Ectodermal cell (in vitro differentiated cells): Measurements from ENCODE around the gene TEK.

Experiments
- H3K27ac ChIP-seq: 2 replicates; pipeline ENCODE4 v1.7.0; 2013; ENCODE audit warnings: mild to moderate bottlenecking, low read depth, low read length; ENCODE audit not compliant: insufficient read depth, poor library complexity, severe bottlenecking
- H3K27me3 ChIP-seq: 2 replicates; pipeline ENCODE4 v1.7.0; 2013; ENCODE audit warnings: mild to moderate bottlenecking, low read length; ENCODE audit not compliant: insufficient read depth, control insufficient read depth, poor library complexity, severe bottlenecking
- H3K36me3 ChIP-seq: one replicate; pipeline ENCODE4 v1.7.0; 2013; ENCODE audit warnings: low read length; ENCODE audit not compliant: control insufficient read depth, insufficient read depth
- H3K4me1 ChIP-seq: one replicate; pipeline ENCODE4 v1.7.0; 2013; ENCODE audit warnings: low read length; ENCODE audit not compliant: control insufficient read depth, insufficient read depth
- H3K4me3 ChIP-seq: 2 replicates; pipeline ENCODE4 v1.7.0; 2013; ENCODE audit warnings: low read depth, low read length, control low read depth; ENCODE audit not compliant: insufficient read depth
- H3K9me3 ChIP-seq: 2 replicates; pipeline ENCODE4 v1.7.0; 2013; ENCODE audit warnings: mild to moderate bottlenecking, low read length, moderate library complexity; ENCODE audit not compliant: control insufficient read depth
- WGBS, 2 experiments: methylation state at CpG; one replicate each; pipeline ENCODE4 v1.1.7; 2013; ENCODE audit warnings: missing lambda C conversion rate in 2 of 2; 5-methylcytosine and 5-hydroxymethylcytosine counted together

Gene TEK

DNA sequence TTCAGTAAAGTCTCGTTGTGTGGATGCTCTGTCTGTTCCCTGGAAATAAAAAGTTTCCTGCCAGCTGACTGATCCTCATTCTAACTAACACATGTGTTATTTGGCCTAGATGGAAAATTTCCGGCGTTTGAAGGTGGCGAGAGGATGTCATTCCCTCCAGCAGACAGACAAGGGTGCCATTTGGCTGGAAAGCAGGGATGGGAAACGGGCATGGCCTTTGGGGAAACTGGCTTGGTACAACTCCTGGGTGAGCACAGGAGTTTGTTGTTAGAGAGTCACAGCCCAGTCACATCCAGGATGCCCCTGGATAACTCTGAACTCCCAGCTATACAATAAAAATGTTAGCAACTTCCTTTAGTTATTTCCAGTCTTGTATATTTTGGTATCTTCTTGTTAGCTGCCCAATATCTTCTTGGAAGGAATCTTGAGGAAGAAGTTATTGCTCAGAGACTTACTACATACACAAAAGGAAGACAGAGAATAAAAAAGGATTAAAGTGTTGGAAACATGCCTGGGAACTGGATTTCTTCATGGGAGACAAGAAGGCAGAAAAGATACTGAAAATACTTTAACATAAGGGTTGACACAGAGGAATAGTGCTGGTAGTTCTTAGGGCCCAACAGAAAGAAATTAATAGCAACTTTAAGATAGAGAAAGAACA lies 41.9 kb downstream of the TEK start:
- H3K9me3 ChIP-seq, result no peaks in the 10 kb centered on the region
- no peak overlapping the region for H3K4me3 ChIP-seq
- no peaks in the 10 kb centered on the region for H3K4me1 ChIP-seq
- H3K27me3 ChIP-seq, result no peaks in the 10 kb centered on the region
- WGBS, 2 experiments, result 87 to 96% methylated on average over 4 to 5 of the region's 5 CpGs
- H3K27ac ChIP-seq, result no peak overlapping the region
- H3K36me3 ChIP-seq, result no peaks in the 10 kb centered on the region

DNA sequence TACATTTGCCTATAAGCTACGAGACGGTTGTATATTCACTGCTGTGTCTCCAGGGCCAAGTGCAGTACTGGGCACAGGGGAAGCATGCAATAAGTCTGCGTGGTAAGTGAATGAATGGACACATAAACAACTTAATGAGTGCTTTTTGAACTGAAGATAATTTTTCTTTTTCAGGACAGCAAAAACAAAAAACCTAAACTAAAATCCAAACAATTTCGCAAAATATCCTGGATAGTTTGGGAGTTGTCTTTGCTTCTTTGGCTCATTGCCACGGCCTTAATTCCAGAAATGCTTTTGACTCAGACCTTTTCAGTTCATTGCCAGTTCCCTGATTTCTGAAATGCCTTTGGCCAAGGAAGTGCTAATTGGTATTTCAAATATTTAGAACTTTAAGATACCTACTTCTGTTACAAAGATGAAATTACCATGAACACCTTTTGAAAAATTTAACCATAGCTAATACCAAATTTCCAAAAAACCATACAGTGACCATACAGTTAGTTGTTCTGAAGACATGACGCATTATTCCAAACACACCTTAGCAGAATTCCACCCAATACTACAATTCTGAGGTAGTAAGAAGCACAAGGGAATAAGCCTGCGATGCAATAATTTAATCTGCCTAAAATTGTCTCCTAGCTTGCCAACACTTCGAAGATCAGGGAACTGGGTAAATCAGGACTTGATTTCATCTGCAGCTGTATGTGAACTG lies 42.8 kb downstream of the TEK start:
- Histone ChIP-seq H3K4me1 (no peaks in the 10 kb centered on the region), H3K4me3 (no peak overlapping the region), H3K27ac (no peak overlapping the region), H3K9me3 (no peaks in the 10 kb centered on the region), H3K36me3 (no peaks in the 10 kb centered on the region), H3K27me3 (no peaks in the 10 kb centered on the region)
- WGBS, 2 experiments, result 64 to 73% methylated on average over 7 to 8 of the region's 8 CpGs

DNA sequence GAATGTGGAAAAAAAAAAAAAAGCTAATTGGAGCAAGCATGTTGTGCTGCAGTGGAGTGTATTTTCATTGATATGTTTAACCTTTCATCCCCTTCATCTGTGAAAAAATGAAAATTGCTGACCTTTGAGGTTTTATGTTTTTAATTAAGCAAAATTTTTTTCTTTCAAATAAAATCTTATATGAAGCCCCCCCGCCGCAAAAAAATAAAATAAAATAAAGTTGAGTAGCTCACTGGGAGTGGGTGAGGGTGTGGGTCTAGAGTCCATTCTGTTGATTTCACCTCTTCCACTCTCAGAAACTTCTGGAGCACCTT lies 43.3 kb downstream of the TEK start:
- no peaks in the 10 kb centered on the region for H3K36me3 ChIP-seq
- no CpG with 5 or more reads among the region's 2 CpGs for WGBS, 2 experiments

DNA sequence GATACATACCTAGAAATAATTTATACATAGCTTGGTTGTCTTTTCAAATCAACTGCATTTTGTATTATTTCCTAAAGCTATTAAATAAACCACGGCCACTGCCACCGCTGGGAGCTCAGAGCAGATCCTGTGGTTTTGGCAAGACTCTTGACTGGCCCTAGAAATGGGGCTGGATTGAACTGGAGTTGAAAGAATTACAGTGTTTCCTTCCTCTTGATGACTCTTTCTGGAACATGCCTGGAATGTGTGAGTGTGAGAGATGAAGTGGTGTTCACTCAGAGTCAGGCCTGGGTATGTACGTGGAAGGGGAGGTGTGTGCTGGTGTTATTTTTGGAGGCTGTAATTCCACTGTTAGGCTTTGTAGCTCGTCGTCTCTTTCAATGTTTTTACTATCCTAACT lies 45.9 kb downstream of the TEK start:
- no peaks in the 10 kb centered on the region for H3K9me3 ChIP-seq
- H3K36me3 ChIP-seq, result no peaks in the 10 kb centered on the region
- no peak overlapping the region for H3K27ac ChIP-seq
- H3K4me3 ChIP-seq, result no peak overlapping the region
- H3K27me3 ChIP-seq, result no peaks in the 10 kb centered on the region
- no peaks in the 10 kb centered on the region for H3K4me1 ChIP-seq
- WGBS, 2 experiments, result 95 to 99% methylated on average over 5 of the region's 5 CpGs

More for the DNA sequence above, 43.3 kb downstream of the TEK start:
- Histone ChIP-seq H3K9me3 (no peaks in the 10 kb centered on the region), H3K27me3 (no peaks in the 10 kb centered on the region), H3K27ac (no peak overlapping the region), H3K4me3 (no peak overlapping the region), H3K4me1 (no peaks in the 10 kb centered on the region)

DNA sequence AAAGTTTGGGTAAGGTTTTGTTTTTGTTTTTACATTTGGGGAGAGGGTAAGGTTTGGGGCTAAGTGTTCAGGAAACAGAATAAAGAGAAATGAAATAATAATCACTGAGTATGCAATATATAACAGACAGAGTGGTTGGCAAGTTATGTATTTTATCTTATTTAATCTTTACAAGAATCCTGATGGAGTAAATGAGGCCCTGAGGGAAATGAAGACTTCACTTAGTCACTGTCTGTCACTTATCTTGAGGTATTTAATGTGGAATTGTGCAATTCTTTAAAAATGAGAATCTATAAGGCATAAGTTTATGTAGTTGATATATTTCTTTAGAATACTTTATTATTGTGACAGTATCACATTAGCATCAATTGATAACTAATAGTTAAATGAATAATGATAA lies 48.1 kb downstream of the TEK start:
- H3K9me3 ChIP-seq, result no peaks in the 10 kb centered on the region
- H3K36me3 ChIP-seq, result no peaks in the 10 kb centered on the region
- no peaks in the 10 kb centered on the region for H3K27me3 ChIP-seq
- H3K4me1 ChIP-seq, result no peaks in the 10 kb centered on the region
- no peak overlapping the region for H3K27ac ChIP-seq
- H3K4me3 ChIP-seq, result no peak overlapping the region

DNA sequence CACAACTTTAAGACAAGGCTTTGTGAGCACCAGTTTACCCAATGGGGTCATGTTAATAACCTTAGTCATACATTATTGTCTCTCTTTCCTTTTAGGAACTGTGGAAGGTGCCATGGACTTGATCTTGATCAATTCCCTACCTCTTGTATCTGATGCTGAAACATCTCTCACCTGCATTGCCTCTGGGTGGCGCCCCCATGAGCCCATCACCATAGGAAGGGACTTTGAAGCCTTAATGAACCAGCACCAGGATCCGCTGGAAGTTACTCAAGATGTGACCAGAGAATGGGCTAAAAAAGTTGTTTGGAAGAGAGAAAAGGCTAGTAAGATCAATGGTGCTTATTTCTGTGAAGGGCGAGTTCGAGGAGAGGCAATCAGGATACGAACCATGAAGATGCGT lies 48.7 kb downstream of the TEK start:
- 96 to 97% methylated on average over 6 of the region's 6 CpGs for WGBS, 2 experiments
- Histone ChIP-seq H3K9me3 (no peaks in the 10 kb centered on the region), H3K36me3 (no peaks in the 10 kb centered on the region), H3K27ac (no peak overlapping the region), H3K4me1 (no peaks in the 10 kb centered on the region), H3K4me3 (no peak overlapping the region), H3K27me3 (no peaks in the 10 kb centered on the region)

DNA sequence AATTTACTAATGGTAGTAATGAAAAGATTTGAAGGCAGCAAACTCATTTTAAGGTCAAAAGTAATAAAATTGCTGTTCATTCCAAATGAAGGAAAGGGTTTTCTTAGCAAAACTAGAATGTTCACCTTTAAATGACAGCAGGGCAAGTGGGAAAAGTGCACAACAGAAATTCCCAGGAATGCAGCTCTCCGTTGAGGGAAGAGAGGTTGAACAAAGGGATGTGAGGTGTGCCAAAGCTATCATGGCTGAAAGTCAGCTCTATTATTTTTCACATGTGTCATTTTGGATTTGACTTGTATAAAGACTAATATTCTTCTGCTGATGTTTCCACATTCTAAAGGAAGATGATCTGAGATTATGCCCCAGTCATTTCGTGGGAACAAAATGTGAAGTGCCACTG lies 51.6 kb downstream of the TEK start:
- Histone ChIP-seq H3K27me3 (no peaks in the 10 kb centered on the region), H3K27ac (no peak overlapping the region), H3K9me3 (no peaks in the 10 kb centered on the region), H3K36me3 (no peaks in the 10 kb centered on the region), H3K4me3 (no peak overlapping the region), H3K4me1 (peaks cover 7% of the 10 kb centered on the region)
- WGBS, 2 experiments, result 87 to 91% methylated on average over 2 of the region's 2 CpGs

DNA sequence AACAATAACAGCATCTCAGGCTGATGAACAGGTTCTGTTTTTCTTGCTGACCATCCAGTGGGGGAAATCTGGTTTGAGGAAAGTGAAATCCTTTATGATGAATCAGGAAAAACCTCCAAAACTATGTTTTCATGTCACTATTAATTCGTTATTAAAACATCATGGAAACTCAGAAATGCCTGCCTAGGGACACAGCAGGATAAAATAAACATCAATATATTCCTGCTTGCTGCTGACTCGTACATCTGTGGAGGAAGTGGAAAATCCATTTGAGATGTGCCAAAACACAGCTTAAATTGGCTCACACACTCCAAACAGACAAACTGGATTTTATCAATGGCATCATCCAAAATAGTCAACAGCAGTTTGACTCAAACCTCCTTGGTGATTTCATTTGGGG lies 53.0 kb downstream of the TEK start:
- H3K9me3 ChIP-seq, result no peaks in the 10 kb centered on the region
- H3K27me3 ChIP-seq, result no peaks in the 10 kb centered on the region
- peaks cover 7% of the 10 kb centered on the region for H3K4me1 ChIP-seq
- 83 to 94% methylated on average over 2 of the region's 2 CpGs for WGBS, 2 experiments
- no peaks in the 10 kb centered on the region for H3K36me3 ChIP-seq
- no peak overlapping the region for H3K27ac ChIP-seq
- no peak overlapping the region for H3K4me3 ChIP-seq

DNA sequence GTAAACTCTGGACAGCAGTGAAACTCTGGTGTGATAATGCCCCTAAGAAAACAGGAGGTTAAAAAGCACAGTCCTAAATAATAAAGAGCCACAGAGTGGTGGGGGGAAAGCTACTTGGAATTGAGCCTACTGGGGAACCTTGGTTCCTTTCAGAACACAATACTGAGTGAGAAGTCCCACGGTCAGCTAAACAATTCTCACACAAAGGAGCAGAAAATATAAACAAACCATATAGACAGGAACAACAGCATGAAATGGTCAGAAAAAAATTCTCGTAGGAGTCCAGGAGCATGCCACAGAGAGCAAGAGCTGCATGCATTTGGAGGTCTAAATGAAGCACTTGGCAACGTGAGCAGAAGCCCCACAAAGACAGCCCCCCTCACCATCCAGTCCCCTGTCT lies 56.0 kb downstream of the TEK start:
- Histone ChIP-seq H3K4me3 (no peak overlapping the region), H3K36me3 (no peaks in the 10 kb centered on the region), H3K4me1 (peaks cover 7% of the 10 kb centered on the region), H3K9me3 (no peaks in the 10 kb centered on the region), H3K27ac (no peak overlapping the region), H3K27me3 (no peaks in the 10 kb centered on the region)
- 65 to 72% methylated on average over 3 of the region's 3 CpGs for WGBS, 2 experiments

DNA sequence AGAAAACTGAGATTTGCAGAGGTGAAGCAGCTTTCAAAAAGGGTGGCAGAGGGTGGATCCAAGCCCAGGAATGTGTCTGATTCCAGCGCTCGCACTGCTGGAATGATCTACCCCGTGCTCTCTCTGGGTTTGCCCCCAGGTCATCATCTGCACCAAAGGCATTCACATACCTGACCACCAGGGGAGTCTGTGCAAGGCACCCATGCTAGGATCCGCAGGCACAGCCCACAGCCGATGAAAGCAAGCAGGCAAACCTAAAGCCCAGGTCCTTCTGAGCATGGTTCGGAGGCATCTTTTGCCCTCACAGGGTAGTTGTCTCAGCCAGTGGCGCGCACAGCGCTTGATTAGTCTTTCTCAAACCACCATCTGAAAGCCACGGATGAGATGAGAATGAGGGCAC lies 56.6 kb downstream of the TEK start:
- H3K4me1 ChIP-seq, result peaks cover 7% of the 10 kb centered on the region
- H3K36me3 ChIP-seq, result no peaks in the 10 kb centered on the region
- H3K9me3 ChIP-seq, result no peaks in the 10 kb centered on the region
- no peaks in the 10 kb centered on the region for H3K27me3 ChIP-seq
- no peak overlapping the region for H3K4me3 ChIP-seq
- WGBS, 2 experiments, result 87 to 91% methylated on average over 10 of the region's 10 CpGs
- no peak overlapping the region for H3K27ac ChIP-seq
